Spleen (tissue), 7 donors: ENCODE measurements around the gene PRKCE.

ENCODE experiments used
- CTCF ChIP-seq, 11 experiments: fragments of 200-600 bp in 7 of 11; fragments of 450-650 bp in 4 of 11; sonication (generic) in 4 of 11; IDR thresholded peaks in 8 of 11; conservative IDR thresholded peaks in 3 of 11; 1 replicate in 7 of 11; 2 replicates in 4 of 11; pipeline versions ENCODE4 v1.4.0 to v1.8.0; 2016 to 2021; ENCODE audit warnings: antibody characterized with exemption in 11 of 11, inconsistent platforms in 4 of 11, mild to moderate bottlenecking in 1 of 11
- POLR2A ChIP-seq, 3 donors: fragments of 450-650 bp; IDR thresholded peaks; one replicate each; pipeline ENCODE4 v1.5.1; 2017; ENCODE audit warnings: antibody characterized with exemption in 3 of 3, mild to moderate bottlenecking in 1 of 3
- POLR2AphosphoS5 ChIP-seq, 3 donors: sonication (generic); formaldehyde crosslinking; IDR thresholded peaks; one replicate each; pipeline ENCODE4 v1.5.1; 2017; ENCODE audit warnings: antibody characterized with exemption in 3 of 3
- donor health status: DM: no; HTN: no; CAD: no; lungs with moderate emphysema.
- donor health status: DM: no; HTN: no; CAD: no.
- donor health status: DM: no; HTN: no; CAD: no.

- TF ChIP-seq POLR2AphosphoS5 (IDR thresholded peaks at IDR 0.05) = no peak
- no peak for TF ChIP-seq POLR2A (IDR thresholded peaks at IDR 0.05)
- no peak for TF ChIP-seq CTCF (IDR thresholded peaks at IDR 0.05 in 8 of 11, conservative IDR thresholded peaks at IDR 0.05 in 3 of 11)
Observed at GRCh38 chr2:45857275-45857609, 205.8 kb downstream of the PRKCE start.
